Measurements from ENCODE around the gene C16orf74. TPM values are rescaled to one million over a fixed set of nuclear protein-coding genes. Genes with fewer than 3 reads are reported as not detected.

Gene C16orf74
- total and polyA plus RNA-seq, 2 experiments from 2014 or later, result 5.3 to 7.8 TPM

DNA sequence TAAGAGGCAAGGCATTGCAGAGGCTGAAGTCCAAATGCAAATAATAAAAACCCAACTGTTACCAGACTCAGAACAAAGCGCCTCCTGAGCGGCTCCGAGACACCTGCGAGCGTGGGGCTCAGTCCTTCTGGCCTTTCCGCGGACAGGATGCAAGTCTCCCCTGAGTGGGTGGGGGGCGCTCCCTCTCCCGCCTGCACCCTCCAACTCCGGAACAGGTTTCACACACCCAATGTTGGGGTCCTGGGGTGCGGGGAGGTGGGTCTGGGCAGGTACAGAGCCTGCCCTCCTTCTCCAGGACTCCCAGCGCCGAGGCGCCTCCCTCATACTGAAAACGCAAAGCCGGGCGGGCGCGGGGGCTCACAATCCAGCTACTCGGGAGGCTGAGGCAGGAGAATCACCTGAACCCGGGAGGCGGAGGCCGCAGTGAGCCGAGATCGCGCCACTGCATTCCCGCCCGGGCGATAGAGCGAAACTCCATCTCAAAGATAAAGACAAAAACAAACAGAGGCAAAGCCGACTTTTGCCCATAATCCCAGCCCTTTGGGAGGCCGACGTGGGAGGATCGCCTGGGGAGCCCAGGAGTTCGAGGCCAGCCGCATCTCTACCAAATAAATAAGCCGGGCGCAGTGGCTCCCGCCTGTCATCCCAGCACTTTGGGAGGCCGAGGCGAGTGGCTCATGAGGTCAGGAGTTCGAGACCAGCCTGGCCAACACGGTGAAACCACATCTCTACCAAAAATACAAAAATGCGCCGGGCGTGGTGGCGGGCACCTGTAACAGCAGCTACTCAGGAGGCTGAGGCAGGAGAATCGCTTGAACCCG, 63.0 kb downstream of the C16orf74 start:
- Histone ChIP-seq H4K20me1 (ENCODE audit: insufficient read depth, poor library complexity, severe bottlenecking) (no peaks in the 10 kb centered on the region), H3K4me1 (ENCODE audit: insufficient read depth) (peaks cover 6% of the 10 kb centered on the region), H3K4me2 (peak overlapping the region; percentile 99), H3K4me3 (no peak overlapping the region), H3K27ac (no peak overlapping the region), H3K27me3 (no peaks in the 10 kb centered on the region), H3K9me3 (ENCODE audit: low read depth) (no peaks in the 10 kb centered on the region), H3K36me3 (replicated peaks; ENCODE audit: insufficient read depth, low read depth) (no peaks in the 10 kb centered on the region), H3K9me2 (replicated peaks; ENCODE audit: insufficient read depth) (no peaks in the 10 kb centered on the region), H3K79me2 (peaks cover 9% of the 10 kb centered on the region), H2AFZ (no peak overlapping the region)
- TF ChIP-seq EZH2phosphoT487 (IDR thresholded peaks at IDR 0.05; ENCODE audit: low read depth, severe bottlenecking, unreplicated experiment), result no peak
- TF ChIP-seq, protein P1, sequence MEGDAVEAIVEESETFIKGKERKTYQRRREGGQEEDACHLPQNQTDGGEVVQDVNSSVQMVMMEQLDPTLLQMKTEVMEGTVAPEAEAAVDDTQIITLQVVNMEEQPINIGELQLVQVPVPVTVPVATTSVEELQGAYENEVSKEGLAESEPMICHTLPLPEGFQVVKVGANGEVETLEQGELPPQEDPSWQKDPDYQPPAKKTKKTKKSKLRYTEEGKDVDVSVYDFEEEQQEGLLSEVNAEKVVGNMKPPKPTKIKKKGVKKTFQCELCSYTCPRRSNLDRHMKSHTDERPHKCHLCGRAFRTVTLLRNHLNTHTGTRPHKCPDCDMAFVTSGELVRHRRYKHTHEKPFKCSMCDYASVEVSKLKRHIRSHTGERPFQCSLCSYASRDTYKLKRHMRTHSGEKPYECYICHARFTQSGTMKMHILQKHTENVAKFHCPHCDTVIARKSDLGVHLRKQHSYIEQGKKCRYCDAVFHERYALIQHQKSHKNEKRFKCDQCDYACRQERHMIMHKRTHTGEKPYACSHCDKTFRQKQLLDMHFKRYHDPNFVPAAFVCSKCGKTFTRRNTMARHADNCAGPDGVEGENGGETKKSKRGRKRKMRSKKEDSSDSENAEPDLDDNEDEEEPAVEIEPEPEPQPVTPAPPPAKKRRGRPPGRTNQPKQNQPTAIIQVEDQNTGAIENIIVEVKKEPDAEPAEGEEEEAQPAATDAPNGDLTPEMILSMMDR (IDR thresholded peaks at IDR 0.05; ENCODE audit: poor library complexity), result no peak
- no peak for TF ChIP-seq EZH2 (IDR thresholded peaks at IDR 0.05; ENCODE audit: borderline replicate concordance)
- WGBS (ENCODE audit: low lambda C conversion rate, missing lambda C conversion rate), result 89% methylated on average over 49 of the region's 49 CpGs
- DNase-seq (ENCODE audit: low spot score), result no peak

DNA sequence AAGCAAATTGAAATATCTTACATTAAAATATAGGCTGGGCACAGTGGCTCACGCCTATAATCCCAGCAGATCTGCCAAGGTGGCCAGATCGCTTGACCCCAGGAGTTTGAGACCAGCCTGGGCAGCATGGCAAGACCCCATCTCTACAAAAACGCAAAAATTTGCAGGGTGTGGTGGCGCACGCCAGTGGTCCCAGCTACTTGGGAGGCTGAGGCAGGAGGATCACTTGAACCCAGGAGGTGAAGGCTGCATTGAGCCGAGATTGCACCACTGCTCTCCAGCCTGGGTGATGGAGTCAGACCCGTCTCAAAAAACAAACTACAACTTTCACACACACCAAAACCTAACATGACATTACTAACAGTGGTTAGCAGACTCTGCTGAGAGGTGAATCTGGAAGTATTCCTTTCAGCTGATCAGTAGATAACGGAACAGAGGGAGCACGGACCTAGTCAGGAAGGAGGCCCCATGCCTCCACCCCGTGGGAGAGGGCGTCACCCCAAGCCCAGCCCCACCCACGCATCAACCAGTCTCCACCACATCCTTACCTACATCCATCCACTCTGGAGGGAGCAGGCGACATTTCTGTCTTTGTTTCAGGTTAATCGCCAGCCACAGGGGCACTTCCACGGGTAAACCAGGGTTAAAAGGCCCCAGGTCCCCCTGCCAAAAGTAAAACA, 63.8 kb downstream of the C16orf74 start:
- no peaks in the 10 kb centered on the region for H3K9me2 ChIP-seq (replicated peaks; ENCODE audit: insufficient read depth)
- H3K79me2 ChIP-seq, result peaks cover 9% of the 10 kb centered on the region
- no peak overlapping the region for H3K4me2 ChIP-seq
- H4K20me1 ChIP-seq (ENCODE audit: insufficient read depth, poor library complexity, severe bottlenecking), result no peaks in the 10 kb centered on the region
- H3K4me3 ChIP-seq, result no peak overlapping the region
- DNase-seq (ENCODE audit: low spot score), result no peak
- no peak overlapping the region for H3K27ac ChIP-seq
- WGBS (ENCODE audit: low lambda C conversion rate, missing lambda C conversion rate), result 90% methylated on average over 13 of the region's 15 CpGs
- no peaks in the 10 kb centered on the region for H3K27me3 ChIP-seq
- no peaks in the 10 kb centered on the region for H3K9me3 ChIP-seq (ENCODE audit: low read depth)
- no peak overlapping the region for H2AFZ ChIP-seq
- no peak for TF ChIP-seq EZH2 (IDR thresholded peaks at IDR 0.05; ENCODE audit: borderline replicate concordance)
- TF ChIP-seq, protein P1 (IDR thresholded peaks at IDR 0.05; ENCODE audit: poor library complexity), result no peak
- TF ChIP-seq EZH2phosphoT487 (IDR thresholded peaks at IDR 0.05; ENCODE audit: low read depth, severe bottlenecking, unreplicated experiment), result no peak
- no peaks in the 10 kb centered on the region for H3K36me3 ChIP-seq (replicated peaks; ENCODE audit: insufficient read depth, low read depth)
- peaks cover 6% of the 10 kb centered on the region for H3K4me1 ChIP-seq (ENCODE audit: insufficient read depth)

DNA sequence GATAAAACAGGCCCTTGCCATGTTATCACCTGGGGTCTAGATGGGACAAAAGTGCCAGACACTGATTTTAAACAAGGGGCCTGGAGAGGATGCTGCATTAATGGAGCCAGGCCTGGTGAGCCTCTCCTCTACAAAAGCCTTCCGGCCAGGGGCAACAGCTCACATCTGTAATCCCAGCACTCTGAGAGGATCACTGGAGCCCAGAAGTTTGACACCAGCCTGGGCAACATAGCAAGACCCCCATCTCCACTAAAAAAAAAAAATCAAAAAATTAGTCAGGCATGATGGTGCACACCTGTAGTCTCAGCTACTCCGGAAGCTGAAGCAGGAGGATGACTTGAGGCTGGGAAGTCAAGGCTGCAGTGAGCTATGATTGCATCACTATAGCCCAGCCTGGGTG, 65.6 kb downstream of the C16orf74 start:
- Histone ChIP-seq H3K4me1 (ENCODE audit: insufficient read depth) (peaks cover 6% of the 10 kb centered on the region), H3K27me3 (no peaks in the 10 kb centered on the region), H3K27ac (no peak overlapping the region), H4K20me1 (ENCODE audit: insufficient read depth, poor library complexity, severe bottlenecking) (no peaks in the 10 kb centered on the region), H2AFZ (no peak overlapping the region), H3K9me3 (ENCODE audit: low read depth) (no peaks in the 10 kb centered on the region), H3K9me2 (replicated peaks; ENCODE audit: insufficient read depth) (no peaks in the 10 kb centered on the region), H3K79me2 (peaks cover 9% of the 10 kb centered on the region), H3K4me3 (no peak overlapping the region), H3K4me2 (no peak overlapping the region), H3K36me3 (replicated peaks; ENCODE audit: insufficient read depth, low read depth) (no peaks in the 10 kb centered on the region)
- no peak for DNase-seq (ENCODE audit: low spot score)
- 93% methylated on average over 2 of the region's 2 CpGs for WGBS (ENCODE audit: low lambda C conversion rate, missing lambda C conversion rate)
- TF ChIP-seq EZH2phosphoT487 (IDR thresholded peaks at IDR 0.05; ENCODE audit: low read depth, severe bottlenecking, unreplicated experiment) (no peak), EZH2 (IDR thresholded peaks at IDR 0.05; ENCODE audit: borderline replicate concordance) (no peak)
- TF ChIP-seq, protein P1 (IDR thresholded peaks at IDR 0.05; ENCODE audit: poor library complexity), result no peak
